Embryonic facial prominence (tissue), 1 donor: ENCODE data around the gene TCEA2.

Source experiments
- DNase-seq: peaks from one replicate; pipeline ENCODE4 v3.0.0-alpha.2; 2016; ENCODE audit errors: extremely low spot score

TCEA2 gene

DNA sequence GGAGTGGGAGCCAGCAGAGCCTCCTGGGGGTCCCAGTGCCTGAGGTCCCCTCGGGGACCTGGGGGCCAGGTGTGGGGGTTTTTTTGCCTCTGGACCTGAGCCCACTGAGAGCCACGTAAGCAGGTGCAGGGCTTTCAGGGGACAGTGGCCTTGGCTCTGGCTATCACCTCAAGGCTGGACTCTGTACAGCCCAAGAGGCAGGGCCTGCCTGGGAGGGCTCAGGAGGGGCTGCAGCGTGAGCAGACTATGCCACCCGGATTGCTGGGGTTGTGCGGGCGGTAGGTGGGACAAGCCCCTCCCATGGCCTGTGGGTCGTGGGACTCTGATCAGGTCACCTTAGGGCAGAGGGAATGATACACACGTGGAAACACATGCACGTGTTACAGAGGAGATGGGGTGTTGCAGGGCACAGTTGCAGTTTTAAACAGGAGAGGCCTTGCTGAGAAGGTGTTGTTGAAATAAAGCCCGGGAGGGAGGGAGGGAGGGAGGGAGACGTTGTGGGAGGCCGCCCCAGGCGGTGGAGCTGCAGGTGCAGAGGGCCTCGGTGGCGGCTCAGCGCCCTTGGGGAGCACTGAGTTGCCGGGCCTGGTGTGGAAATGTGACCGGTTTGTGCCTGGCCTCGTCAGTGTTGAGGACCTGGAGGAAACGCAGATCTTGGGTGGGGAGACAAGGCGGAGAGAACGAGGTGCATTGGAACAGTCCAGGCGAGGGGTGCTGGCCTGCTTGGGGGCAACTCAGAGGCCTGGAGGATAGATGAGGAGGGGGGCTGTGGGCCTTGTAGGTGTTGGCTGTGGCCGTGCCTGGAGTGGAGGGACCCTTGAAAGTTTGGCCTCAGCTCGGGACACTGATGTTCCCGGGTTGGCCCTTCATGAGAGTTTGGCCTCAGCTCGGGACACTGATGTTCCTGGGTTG is 2.3 kb downstream of the TCEA2 start:
- DNase-seq: no peak

DNA sequence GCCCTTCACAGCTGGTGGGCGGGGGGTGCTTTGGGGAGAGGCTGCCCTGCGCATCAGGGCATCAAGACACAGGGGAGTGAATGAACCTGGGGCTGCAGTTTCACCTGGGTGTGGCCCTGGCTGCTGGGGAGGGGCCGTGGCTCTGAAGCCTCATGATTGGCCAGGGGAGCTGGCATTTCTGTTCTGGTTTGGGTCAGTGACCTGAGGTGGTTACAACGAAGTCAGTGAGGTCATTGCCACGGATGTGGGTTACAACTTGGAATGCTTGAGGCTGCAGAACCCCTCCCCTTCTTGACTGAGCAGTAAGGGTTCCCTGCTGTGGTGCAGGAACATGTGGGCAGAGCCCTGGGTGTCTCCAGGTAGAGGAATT is 3.0 kb downstream of the TCEA2 start:
- DNase-seq: no peak

DNA sequence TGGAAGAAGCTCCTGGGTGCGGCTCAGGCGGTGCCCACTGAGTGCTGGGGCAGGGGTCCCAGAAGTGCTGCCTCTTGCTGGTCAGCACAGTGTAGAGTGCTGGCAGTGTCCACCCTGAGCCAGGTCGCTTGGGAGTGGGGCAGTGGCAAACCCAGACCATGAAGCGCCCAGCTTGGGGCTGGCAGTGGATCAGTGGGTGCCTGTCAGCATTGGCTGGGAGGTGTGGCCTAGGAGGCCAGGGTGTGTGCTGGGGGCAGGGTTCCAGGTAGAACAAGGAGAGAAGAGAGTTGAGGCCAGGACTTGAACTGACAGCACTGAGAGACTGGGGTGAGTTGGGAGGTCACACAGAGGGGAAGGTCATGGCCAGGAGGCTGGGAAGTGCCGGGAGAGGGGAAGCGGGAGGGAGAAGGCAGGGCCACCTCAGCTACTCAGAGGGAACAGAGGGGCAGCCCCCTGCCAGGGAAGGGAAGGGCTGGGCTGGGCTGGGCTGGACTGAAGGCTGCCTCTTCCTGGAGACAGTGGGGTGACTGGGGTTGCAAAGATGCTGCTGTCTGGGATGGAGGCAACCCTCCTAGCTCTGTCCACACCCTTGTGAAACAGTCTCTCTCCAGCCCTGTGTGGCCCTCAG is 4.1 kb downstream of the TCEA2 start:
- no peak for DNase-seq

DNA sequence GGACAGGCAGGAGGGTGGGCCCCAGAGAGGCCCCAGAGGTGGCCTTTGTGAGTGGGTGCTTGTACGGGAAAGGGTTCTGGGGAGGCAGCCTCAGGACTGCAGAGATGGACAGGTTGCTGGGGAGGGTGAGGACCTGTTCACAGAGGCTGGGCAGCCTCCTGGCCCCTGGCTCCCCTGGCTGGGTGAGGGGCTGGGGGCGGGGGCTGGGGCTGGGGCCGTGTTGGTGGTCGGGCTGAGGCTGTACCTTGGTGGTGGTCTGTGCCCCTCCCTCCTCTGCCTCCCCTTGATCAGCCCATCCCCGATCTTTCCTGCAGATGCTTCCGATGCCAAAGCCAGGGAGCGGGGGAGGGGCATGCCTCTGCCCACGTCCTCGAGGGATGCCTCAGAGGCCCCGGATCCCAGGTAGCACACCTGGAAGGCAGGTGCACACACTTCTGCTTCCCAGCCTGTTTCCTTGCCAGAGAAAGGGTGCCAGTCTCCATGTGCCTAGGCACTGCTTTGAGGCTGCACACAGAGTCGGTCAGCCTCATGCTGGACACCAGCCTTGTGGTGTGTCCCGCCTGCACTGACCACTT is 4.8 kb downstream of the TCEA2 start:
- DNase-seq: no peak

DNA sequence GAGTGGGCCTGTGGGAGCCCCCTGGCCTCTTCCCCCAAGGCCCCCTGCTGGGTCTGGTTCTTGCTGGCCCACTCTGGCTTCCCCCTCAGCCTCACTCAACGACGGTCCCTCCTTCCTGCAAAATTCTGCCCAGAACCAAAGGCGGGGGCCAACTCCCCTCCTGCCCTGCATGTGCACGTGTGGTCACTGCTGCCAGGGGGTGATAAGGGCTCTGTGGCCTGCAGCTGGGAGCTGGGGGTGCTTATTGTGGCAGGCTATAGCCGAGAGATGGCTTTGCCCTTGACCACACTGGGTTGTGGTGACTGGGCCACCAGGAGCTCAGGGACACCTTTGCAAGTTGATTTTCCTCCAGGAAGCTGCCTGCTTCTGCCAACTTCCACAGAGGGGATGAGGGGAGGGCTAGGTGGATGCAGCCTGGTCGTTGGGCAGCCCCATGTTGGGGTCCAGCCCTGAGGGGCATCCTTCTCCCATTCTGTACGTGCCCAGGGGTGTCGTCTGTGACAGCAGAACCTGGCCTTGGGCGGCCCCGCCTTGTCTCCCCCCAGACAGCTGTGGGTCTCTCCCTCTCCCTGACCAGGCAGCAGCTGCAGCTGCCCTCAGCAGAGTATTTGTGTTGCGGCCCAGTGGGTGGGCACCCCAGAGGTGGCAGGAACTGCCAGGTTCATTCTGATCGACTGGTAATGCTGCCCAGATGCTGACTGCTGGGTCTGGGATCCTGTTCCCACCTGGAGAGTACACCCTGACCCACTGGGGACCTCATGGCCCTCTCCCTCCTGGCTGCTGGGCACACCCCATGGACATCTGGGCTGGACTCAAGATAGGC is 5.6 kb downstream of the TCEA2 start:
- no peak for DNase-seq

DNA sequence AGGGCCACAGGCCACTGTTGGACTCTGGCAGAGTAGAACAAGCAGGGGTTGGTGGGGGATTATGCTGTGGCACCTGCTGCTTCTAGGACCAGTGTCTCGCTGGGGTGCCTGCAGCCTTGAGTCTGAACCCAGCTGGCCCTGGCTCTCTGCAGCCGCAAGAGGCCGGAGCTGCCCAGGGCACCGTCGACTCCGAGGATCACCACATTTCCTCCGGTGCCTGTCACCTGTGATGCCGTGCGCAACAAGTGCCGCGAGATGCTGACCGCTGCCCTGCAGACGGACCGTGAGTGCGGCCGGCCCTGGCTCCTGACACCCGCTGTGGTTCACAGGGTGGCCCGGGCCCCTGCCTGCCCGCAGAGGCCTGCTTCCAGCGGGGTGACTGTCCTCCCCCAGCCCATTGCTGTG is 6.2 kb downstream of the TCEA2 start:
- no peak for DNase-seq

DNA sequence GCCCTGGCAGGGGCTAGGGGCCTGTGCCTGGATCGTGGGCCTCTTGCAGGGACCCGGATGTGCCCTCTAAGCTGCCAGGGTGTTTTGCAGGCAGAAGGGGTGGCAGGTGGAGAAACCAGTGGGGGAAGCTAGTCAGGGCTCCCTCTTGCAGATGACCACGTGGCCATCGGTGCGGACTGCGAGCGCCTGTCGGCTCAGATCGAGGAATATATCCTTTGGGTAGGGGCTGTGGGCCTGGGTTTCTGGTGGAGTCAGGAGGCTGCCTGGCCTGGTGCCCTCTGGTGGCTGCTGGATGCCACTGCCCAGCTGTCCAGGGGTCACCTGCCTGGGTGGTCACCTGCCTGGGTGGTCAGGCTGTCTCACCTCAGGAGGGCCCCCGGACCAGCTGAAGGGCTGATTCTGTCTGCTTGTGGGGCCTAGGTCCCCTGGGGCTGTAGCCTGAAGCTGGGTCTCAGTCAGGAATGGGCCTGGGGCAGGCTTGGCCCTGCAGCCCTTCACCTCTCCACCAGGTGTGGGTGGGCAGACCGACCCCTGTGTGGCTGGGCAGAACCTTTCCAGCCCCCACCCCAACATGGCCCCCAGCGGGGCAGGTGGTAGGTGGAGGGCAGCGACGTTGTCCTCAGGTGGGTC is 6.7 kb downstream of the TCEA2 start:
- DNase-seq: no peak

DNA sequence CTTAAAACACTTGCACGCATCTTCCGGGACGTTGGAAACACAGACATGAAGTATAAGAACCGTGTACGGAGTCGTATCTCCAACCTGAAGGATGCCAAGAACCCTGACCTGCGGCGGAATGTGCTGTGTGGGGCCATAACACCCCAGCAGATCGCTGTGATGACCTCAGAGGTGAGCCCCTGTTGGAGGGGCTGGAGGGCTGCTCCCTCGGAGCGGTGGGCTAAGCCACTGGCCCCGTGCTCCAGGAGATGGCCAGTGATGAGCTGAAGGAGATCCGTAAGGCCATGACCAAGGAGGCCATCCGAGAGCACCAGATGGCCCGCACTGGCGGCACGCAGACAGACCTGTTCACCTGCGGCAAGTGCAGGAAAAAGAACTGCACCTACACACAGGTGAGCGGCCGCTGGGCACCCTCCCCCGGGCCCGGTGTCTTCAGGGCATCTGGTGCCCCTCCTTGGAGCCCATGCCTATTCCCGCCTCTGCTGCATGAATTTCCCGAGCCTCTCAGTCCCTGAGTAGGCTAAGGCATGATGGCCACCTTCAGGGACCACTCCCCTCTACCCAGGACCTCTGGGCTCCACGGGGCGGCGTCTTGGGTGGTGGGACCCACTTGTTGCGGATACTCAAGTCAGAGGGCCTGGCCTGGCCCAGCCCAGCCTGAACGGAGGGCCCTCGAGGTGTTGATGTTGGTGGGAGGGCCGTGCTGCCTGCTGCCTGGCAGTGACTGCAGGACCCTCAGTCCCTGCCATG is 7.4 kb downstream of the TCEA2 start:
- DNase-seq: no peak

DNA sequence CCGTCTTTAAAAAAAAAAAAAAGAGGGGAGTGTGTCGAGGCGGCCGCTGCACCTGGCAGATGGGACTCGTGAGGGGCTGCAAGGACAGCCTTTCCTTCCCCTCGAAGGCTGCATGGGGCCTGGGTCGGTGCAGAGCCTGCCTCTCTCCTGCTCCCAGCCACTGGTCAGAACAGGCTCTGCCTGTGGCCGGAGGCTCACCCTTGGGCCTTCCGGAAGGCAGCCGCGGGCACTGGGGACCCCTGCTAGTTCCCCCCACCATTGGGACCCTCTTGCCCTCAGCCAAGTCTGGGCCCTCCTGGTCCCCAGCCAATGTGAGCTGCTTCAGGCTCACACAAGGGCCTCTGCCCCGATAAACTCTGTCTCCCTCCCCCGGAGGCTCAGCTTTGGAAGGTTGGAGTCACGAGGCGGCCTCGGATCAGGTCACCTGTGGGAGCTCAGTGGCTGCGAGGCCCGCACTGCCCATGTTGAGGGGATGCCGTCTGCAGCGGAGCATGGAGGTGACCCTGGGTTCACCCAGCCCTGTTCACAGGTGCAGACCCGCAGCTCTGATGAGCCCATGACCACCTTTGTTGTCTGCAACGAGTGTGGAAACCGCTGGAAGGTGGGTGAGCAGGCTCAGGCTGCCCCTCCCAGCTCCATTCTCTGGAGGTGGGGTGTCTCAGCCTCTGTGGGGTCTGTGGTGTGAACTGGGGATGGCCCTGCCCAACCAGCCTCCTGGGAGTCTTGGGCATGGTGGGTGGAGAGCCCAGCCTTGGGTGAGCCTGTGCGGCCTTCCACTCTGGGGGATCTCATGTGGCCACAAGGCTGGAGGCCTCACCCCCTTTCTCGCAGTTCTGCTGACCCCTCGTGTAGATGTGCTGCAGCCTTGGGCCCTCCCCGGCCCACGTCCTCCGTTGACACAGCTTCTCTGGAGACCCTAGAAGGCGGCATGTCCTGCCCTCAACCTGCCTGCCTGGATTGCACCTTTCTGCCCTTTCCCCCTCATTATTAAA is 8.6 kb downstream of the TCEA2 start:
- no peak for DNase-seq

DNA sequence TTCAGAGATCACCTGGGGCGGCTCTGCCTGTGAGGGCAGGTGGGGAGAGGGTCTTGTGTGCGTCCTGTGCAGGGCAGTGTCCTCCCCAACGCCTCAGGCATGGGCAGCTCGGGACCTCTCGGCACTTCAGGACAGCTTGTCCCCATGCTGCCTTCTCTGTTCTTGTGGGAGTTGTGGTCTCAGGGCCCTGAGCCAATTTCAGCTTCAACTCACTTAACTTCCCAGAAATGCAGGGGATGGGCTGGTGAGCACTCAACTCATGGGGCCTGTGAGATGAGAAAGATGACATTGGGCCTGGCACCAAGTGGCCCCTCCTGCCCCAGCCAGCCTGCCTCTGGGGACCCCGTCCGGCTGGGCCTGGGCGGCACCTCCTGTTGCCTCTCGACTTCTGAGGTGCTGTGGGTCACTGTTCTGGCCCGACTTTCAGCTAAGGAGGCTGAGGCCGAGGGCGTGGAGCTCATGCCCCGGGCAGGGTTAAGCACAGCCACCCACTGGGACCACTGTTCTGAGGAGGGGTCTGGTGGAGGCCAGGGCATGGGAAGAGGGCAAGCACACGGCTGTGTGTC is 9.6 kb downstream of the TCEA2 start:
- DNase-seq: no peak

DNA sequence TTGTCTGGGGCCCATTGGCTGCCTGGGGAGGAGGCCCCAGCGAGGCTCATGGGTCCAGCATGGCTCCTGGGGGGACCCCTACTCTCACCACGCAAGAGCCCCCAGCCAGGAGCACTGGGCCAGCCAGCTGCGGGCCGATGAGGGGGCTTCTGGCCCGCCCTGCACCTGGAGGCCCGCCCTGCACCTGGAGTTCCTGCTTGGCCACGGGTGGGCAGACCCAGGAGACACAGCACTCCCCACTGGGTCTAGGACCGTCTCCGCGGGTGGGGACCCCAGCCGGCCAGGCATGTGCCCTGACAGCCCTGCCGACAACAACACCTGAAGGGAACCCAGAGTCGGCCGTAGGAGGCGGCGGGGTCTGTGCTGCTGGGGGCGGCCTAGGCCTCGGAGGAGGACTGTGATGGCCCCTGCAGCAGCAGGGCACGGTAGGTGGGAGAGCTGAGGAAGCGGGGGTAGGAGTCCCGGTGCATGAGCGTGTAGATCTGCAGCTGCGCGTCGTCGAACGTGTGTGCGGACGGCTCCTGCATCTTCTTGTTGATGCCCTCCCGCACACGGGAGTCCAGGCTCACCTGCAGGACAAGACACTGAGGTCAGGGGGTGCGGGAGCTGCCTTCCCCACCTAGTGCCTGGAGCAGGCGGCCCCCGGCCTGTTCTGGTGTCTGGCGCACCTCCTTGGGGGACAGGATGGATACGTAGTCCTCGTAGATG is 10.6 kb downstream of the TCEA2 start:
- DNase-seq: no peak

DNA sequence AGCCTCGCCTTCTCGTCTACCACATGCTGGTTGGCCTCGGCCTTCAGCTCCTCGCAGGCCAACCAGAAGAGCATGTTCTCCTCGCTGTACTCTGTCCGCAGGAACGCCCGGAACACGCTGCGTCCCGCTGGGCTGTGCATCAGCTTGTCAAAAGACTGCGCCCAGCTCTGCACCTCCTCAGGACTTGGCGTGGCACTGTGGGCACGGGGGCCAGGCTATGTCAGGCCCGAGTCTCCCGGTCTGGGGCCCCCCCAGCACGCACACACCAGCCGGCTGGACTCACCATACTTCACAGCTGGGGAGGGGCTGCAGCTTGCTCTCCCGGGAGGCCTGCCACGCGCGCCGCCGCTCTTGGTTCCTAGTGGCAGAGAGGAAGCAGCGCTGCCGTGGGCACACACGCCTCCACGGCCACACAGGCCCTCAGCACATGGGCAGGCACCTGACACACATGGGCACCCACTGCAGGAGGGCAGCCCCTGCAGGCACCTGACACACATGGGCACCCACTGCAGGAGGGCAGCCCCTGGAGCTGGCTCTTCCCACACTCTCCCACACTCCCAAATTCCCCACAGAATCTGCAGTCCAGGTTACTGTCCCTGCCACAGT is 11.3 kb downstream of the TCEA2 start:
- no peak for DNase-seq

DNA sequence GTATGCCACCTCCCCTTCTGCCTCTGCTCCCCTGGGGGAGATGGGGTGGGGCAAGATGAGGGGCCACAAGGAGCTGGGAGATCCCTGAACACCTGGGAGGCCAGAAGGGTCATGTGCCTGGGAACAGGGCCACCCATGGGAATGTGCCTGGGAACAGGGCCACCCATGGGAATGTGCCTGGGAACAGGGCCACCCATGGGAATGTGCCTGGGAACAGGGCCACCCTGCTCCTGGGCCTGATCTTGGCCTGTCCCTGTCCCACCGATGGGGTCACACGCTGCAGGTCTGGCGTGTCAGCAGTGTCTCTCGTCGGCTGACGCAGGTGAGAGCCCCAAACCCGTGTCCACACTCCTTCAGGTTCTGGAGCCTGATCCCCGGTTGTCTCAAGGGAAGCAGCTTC is 12.0 kb downstream of the TCEA2 start:
- DNase-seq: no peak

DNA sequence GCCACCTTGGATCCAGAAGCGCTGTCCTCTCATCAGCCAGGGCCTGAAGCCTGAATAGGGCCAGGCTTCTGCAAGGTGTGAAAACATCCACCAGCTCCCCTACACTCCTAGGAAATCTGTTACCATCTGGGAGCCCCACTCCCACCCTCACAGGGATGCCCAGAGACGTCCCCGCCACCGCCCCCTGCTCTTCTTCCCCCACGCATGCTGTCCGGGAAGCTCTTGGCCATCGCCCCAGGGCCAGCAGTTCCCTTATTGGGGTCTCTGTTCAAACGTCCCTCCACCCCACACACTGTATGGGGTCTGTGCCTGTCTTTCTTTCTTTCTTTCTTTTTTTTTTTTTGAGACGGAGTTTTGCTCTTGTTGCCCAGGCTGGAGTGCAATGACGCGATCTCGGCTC is 12.6 kb downstream of the TCEA2 start:
- no peak for DNase-seq

DNA sequence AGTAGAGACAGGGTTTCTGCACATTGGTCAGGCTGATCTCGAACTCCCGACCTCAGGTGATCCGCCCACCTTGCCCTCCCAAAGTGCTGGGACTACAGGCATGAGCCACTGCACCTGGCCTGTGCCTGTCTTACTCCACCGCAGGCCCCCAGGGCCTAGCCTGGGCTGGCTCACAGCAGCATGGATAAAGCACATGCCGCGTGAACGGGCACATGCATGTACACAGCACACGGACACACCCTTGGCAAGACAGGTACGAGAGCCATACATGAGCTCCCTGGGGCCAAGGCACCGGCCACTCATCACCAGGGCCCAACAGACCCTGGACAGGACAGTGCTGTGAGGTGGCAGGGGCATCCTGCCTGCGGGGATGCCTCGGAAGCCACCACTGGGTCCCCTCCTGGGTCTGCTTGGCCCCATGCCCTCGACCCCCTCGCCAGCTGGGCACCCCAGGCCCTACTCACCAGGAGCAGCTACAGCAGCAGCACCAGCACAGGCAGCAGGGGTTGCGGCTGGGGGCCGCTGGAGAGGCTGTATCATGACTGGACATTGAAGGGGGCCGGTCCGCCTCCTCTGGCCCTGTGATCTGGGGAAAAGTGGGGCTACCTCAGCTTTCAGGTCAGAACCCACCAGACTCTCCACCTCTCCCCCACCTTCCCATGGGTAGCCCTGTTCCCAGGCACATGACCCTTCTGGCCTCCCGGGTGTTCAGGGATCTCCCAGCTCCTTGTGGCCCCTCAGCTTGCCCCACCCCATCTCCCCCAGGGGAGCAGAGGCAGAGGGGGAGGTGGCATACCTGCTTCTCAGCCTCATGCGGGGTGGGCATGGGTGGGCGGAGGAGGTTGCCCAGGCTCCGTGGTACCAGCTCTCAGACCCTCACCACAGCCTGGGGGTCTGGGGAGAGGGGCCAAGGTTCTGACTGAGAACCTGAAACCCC is 13.3 kb downstream of the TCEA2 start:
- no peak for DNase-seq

DNA sequence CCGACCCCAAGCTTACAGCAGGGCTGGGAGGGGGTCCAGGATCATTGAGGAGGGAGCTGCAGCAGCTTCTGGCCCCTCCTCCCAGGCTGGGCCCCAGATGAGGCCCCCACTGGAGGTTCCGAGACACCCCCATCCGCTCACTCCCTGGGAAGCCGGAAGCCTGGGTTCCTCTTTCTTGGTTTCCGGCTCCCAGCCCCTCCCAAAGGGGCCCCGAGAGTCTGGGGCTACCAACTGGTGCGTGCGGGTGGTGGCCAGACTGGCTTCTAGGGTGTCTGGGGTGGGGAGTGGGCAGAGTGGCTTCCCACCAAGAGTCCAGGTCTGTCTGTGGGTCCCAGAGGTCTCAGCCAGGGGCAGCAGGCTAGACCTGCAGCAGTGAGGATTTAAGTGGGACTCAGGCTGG is 14.1 kb downstream of the TCEA2 start:
- no peak for DNase-seq

DNA sequence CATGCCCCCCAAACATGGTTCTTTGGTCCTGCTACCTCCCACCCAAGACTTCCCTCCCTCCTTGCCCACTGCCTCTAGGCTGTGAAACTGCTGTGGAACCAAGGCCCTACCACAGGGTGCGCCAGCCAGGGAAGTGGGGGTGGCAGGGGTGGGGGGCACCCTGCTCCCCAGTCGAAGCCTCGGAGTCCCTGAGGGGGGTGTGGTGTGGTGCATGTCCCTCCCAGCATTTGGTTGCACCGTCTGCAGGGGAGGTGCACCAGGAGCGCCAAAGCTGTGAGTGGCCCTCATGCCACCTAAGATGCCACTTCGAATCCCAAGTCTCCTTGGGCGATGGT is 14.5 kb downstream of the TCEA2 start:
- DNase-seq: no peak
